Inferior parietal cortex (tissue), 1 donor: ENCODE data around the gene SMARCAD1.

Source experiments
- DNase-seq: peaks from one replicate; pipeline ENCODE4 v3.0.0-alpha.2; 2016; ENCODE audit errors: extremely low spot score

Gene SMARCAD1, protein sequence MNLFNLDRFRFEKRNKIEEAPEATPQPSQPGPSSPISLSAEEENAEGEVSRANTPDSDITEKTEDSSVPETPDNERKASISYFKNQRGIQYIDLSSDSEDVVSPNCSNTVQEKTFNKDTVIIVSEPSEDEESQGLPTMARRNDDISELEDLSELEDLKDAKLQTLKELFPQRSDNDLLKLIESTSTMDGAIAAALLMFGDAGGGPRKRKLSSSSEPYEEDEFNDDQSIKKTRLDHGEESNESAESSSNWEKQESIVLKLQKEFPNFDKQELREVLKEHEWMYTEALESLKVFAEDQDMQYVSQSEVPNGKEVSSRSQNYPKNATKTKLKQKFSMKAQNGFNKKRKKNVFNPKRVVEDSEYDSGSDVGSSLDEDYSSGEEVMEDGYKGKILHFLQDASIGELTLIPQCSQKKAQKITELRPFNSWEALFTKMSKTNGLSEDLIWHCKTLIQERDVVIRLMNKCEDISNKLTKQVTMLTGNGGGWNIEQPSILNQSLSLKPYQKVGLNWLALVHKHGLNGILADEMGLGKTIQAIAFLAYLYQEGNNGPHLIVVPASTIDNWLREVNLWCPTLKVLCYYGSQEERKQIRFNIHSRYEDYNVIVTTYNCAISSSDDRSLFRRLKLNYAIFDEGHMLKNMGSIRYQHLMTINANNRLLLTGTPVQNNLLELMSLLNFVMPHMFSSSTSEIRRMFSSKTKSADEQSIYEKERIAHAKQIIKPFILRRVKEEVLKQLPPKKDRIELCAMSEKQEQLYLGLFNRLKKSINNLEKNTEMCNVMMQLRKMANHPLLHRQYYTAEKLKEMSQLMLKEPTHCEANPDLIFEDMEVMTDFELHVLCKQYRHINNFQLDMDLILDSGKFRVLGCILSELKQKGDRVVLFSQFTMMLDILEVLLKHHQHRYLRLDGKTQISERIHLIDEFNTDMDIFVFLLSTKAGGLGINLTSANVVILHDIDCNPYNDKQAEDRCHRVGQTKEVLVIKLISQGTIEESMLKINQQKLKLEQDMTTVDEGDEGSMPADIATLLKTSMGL

DNA sequence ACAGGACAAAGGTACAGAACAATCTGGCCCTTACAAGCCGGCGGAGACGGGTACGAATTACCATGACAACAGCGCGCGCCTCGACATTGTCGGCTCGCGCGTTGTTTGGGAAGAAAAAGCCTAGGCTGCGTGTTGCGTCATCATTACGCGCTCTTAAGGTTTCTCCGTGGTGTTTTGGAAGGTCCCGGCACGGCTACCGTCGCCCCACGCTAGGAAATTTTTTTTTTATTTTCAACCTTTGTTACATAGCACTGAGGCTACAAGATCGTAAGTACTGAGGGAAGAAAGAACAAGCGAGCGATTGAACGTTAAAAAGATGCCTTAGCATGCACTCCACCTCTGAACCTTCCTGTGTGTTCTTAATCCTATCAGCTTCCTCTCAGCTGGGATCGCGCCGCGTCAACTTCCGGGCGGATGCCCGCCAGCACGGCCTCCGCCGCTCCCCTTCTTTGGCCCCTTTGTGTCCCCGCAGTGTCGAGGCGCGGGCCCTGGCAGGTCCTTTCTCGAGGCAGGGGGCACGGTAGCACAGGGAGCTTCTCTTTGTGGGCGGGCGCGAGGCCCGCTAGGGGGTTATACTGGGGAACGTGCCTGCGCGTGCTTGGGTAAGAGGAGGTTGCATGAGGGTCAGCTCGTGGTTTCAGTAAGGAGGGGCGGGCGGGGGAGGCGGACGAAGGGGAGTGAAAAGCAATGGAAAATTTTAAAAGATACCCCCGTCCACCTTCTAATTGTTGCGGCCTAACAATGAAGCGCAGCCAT is at the start of gene SMARCAD1:
Gene SMARCAD1, plus strand, starts transcription at position 397 of the 756 bp plus-strand sequence. CDS start 530 bp downstream, outside the sequence.
- peak; percentile 93 for DNase-seq

DNA sequence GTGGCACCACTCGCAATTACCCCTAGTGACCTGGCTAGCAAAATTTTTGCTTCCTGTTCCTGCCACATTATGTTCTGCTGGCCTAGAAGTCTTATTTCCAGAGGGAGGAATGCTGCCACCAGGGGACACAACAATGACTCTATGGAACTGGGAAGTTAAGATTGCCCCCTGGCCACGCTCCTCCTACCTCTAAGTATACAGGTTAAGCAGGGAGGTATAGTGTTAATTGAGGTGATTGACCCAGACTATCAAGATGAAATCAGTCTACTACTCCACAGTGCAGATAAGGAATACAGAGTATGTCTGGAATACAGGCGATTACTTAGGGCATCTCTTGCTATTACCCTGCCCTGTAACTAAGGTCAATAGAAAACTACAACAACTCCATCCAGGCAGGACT is 48.8 kb upstream of the SMARCAD1 start:
- no peak for DNase-seq

DNA sequence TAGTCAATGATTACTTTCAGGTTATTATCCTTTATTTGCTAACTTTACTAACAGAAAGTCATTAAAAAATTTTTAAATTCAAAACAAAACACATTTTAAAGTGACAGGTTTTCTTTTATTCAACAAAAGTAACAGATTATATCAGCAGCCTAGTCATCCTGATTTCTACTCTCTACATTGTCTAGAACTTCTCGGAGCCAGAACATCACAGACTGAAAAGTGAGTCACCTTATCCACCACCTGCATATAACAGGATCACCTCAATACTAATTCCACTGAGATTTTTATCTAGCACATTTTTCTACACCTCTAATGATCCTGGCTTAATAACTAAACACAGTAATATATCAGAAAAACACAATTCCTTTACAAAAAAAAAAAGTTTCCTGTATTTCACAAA is 47.9 kb upstream of the SMARCAD1 start:
- no peak for DNase-seq

DNA sequence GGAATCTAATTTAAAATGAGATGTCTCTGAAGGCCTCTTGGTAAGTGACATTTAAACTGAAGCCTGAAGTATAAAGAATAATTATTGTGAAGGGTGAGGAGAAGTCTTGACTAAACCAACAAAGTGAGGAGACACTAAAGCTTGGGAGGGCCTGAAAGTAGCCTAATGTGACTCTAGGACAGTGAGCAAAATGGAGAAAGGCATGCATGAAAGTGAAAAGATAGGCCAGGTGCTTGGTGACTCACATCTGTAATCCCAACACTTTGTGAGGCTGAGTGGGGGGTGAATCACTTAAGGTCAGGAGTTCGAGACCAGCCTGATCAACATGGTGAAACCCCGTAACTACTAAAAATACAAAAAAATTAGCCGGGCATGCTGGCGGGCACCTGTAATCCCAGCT is 46.9 kb upstream of the SMARCAD1 start:
- DNase-seq: no peak

DNA sequence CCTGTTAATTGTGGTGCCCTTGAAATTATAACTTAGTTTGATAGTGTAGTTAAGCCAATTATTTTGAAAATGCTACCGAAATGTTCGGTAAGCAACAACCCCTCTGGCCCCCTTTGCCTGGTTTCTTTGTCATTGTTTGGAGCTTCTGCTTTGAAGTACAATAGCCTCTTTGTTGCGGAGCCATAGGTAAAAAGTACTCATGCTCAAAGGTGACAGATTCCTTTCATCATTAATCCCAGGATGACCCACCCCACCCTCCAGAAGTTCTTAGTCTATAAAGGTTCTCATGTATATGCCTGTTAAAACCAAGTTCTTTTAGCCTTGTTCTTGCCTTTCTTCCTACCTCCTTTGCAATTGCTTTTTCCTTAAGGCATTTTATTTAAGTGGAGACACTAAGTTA is 42.4 kb upstream of the SMARCAD1 start:
- DNase-seq: no peak

DNA sequence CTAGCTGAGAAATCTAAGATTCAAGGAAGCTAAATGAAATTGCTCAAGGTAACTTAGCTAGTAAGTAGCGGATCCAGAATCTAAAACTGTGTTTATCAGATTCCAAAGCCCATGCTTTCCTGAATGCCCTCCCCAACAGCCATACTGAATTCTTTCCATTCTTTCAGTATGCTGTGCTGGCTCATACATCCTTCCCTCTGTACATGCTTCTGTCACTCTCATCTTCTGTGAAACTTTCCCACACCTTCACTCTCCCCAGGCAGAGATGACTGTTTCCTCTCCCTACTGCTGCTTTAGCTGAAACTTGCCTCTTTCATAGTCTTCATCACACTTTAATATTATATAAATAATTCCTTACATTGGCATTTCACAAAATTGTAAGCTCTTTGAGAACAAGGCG is 39.3 kb upstream of the SMARCAD1 start:
- no peak for DNase-seq

DNA sequence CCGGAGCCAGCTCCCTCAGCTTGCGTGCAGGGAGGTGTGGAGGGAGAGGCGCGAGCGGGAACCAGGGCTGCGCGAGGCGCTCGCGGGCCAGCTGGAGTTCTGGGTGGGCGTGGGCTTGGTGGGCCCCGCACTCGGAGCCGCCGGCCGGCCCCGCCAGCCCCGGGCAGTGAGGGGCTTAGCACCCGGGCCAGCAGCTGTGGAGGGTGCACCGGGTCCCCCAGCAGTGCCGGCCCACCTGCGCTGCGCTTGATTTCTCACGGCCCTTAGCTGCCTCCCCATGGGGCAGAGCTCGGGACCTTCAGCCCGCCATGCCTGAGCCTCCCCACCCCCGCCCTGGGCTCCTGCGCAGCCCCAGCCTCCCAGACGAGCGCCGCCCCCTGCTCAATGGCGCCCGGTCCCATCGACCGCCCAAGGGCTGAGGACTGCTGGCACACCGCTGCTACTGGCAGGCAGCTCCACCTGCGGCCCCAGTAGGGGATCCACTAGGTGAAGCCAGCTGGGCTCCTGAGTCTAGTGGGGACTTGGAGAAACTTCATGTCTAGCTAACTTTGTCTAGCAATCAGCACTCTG is 37.8 kb upstream of the SMARCAD1 start:
- no peak for DNase-seq

DNA sequence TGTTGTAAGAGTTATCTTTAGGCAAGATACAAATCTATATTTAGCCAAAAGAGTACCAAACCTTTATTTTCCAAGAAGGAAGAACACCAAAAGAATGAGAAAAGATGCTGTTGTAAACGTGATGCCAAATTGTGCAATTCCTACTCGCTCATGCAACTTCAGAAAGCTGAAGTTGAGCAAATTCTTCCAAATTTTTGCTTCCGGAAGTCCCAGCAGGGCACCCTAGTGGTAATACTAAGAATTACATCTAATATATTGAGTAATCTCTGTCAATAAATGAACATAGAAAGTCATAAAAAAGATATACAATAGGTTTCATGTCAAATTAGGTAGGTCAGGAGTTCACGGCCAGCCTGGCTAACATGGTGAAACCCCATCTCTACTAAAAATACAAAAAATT is 36.0 kb upstream of the SMARCAD1 start:
- DNase-seq: no peak

DNA sequence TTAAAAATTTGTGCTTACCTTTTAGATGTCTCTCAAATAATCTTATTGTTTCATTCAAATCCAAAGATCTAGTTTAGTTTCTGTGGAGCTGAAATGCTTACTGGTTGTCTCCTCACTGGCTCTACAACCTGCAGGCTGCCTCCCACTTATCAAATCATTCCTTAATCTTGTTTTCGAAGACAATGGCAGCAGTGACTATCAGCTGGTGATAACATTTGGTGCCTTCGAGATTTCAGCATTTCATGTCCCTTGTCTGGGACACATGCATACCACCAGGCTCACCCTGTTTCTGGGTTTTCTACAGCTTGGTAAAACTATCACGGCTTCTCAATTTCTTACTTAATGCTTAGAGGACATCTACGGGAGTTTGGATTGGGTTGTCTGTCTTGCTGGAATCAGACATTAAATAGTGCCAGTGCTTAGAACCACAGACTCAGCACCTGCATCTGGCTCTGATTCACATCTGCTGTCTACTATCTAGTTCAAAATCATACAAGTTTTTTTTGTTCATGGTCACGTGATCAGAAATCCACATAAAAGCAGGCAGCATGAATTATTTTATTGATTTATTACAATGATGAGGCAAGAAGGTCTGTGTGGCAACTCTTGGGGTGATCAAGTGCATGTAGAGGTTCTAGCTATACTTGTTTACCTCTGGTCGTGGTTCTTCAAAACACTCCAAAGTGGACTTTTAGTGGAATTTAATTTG is 32.0 kb upstream of the SMARCAD1 start:
- DNase-seq: no peak

DNA sequence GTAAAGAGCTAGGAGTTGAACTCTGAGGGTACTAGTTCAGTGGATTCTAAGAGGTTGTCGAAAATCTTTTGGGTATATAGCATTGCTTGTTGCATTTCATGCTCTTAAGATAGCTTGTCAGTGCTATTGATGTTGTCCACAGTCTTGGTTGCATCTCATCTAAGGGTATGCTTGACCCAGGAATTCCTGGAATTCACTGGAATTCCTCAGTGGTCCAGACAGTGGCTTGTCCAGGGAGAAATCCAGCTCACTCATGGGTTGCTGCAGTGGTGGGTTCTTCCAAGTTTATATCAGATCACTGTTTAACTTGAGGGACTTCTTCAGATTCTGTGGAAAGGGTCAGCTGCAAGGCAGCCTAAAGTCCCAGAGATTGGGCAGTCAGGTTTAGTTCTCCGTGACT is 29.8 kb upstream of the SMARCAD1 start:
- DNase-seq: no peak

DNA sequence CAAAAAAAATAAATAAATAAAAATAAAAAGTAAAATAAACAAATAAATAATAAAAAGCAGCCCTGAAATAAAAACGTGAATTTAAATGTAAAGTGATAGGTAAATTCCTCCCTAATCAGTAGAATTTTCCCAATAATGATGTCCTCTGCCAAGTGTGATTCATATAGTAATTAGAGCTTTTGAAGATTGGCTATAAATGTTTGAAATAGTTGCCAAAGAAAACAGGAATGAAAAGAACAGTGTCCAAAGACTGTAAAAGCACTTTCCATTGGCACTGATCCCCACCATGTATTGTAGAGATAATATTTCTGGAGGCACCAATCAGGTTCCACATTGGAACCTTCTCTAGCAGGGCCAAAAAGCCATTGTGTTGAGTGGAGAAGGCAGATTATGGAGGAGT is 25.9 kb upstream of the SMARCAD1 start:
- DNase-seq: no peak

DNA sequence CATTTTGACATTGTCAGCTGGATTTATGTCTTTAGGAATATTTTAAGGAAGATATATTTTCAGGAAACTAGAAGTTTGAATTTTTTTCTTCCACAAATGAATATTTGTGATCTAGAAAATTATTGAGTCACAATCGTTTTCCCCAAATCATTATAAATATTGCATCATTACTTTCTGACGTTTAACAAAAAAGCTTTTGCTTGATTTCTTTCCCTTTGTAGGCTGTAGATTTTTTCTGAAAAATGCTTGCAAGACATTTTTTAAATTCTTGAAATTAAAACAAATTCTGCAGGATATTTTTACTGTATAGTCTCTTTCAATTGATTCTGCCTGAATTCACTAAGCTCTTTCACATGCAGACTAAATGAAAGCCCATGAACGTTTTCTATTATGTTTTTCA is 4.9 kb upstream of the SMARCAD1 start:
- DNase-seq: no peak

DNA sequence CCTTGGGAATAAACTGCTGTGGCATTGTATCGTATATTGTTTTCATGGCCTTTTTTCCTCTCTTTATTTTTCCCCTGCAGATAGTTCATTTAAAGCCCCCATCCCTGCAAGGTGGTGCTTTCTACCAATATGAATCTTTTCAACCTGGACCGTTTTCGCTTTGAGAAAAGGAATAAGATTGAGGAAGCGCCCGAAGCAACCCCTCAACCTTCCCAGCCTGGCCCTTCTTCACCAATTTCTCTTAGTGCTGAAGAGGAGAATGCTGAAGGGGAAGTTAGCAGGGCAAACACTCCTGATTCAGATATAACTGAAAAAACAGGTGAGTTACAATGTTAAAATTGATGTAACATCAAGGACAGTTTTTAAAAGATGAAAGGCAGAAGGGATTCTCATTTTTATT is 601 bp downstream of the SMARCAD1 start:
- peak; percentile 22 for DNase-seq

DNA sequence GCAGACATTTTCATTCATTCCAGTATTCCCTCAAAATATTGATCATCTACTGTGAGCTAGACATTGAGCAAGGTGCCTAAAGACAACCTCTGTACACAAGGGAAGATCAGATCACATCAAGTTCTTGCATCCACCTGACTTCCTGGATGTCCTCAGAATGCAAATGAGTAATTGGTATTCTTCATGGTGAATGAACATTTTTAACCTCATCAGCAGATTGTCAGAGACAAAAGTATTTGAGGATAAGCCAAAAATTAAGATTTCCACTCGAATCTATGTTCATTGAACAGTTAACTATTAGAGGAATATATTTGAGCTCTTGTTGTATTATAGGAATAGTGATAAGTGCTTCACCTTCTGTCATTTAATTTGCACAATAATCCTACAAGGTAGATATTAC is 1.3 kb downstream of the SMARCAD1 start:
- no peak for DNase-seq

DNA sequence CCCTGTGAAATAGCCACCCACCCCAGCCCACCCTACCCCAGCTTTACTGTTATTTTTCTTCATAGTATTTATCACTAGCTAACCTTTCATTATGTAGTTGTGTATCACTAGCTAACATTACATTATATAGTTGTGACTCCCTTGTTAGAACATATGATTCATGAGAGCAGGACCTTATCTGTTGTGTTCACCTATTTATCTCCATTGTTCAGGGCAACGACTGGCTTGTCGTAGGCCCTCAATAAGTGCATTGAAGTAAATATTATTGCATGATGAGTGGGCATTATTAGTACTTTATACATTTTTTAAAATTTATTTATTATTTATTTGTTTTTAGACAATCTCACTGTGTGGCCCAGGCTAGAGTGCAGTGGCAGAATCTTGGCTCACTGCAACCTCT is 4.2 kb downstream of the SMARCAD1 start:
- DNase-seq: no peak

DNA sequence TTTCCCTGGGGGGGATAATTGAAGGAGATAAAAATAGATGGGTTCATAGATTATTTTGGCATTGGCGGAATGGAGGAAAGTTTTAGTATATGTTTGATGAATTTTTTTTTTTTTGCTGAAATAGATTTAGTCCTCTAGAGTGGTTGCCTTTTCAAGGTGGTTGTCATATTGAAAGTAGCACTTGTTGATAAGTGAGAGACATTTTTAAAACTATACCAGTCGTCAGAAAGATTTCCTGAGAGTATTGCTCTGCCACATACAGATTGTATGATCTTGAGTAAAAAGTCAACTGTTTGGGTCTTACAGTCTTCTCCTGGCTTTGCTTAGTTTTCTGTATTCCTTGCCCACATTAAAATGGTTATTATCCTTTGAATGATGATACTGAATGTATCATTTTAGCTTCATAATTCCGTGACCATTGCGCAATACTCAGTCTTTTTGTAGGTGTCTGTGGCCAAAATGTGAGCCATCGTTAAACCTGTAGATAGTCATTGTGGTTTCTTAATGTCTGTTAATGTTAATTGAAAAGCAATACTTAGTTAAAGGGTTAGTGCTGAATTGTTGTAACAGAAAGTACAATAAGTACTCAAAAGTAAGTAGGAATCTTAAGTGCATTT is 7.1 kb downstream of the SMARCAD1 start:
- no peak for DNase-seq

DNA sequence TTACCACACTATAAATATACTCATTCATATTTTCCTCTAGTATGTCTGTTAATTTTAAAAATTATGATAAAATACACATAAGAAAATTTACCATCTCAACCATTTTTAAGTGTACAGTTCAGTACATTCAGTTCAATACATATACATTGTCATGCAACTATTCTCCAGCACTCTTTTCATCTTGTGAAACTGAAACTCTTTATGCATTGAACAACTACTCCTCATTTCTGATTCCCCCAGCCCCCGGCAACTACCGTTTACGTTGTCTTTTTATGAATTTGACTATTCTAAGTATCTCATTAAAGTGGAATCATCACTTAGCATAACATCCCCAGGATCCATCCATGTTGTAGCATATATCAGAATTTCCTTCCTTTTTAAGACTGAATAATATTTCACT is 8.7 kb downstream of the SMARCAD1 start:
- DNase-seq: no peak

DNA sequence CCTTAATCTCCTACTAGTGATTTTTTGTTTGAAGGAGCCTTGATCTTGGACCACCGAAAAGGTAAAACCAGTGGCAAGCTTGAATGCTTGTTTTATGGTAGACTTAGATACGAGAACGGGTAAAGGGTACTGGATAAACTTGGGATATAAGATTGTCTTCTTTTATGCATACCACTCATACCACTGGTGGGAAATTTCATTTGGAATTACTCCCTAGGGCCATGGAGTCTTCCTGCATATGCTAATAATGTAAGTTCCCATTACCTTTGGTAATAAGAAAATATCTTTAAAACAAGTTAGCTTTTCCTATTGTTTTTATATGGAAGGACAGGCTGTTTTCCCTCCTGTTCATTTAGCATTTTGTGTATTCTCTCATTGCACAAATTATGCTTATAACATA is 11.7 kb downstream of the SMARCAD1 start:
- no peak for DNase-seq

DNA sequence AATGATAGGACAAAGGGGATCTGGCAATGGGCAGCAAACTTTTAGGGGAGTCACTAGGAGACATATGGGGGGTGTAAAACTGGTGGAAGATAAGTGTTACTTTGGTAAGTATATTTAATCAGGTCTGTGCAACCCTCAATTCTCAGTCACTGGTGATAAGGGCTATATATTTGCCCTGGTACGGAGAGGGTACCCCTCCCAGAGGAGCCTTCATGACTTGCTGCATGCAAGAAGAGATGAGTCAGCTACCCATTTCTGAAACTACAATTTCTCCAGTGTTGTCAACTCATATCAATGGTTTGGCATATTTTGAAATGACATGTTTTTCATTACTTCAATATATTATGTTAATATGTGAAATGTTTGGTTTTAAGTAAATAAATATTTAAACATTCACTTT is 14.3 kb downstream of the SMARCAD1 start:
- no peak for DNase-seq

DNA sequence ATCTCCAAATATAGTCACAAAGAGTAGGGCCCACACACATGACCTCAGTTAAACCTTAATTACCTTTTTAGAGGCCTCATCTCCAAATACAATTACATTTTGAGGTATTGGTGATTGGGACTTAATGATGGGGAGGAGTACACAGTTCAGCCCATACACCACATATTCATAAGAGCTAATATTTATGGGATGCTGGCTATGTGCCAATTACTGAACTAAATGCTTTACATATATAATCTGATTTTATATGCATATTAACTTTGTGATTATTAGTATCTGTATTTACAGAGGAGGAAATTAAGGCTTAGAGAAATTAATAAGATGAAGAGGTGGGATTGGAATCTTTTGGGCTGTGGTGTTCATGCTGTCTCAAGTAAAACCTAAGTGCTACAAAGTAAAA is 17.8 kb downstream of the SMARCAD1 start:
- no peak for DNase-seq

DNA sequence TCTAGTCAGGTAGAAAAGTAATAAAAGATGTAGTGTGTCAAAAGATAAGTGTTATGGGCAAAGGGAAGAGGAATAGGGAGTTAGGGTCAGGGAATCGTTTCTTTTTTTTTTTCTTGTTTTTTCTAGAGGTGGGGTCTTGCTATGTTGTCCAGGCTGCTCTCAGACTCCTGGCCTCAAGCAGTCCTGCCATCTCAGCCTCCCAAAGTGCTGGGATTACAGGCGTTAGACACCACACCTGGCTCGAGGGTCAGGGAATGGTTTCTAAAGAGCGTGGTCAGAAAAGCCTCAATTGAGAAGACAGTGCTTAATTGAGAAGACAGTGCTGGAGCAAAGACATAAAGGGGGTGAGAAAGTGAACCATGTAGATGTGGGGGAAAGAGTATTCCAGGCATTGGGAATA is 19.1 kb downstream of the SMARCAD1 start:
- no peak for DNase-seq
